HCT116 (cell line): ENCODE results near the gene SARS1. TPM values are rescaled to one million over a fixed set of nuclear protein-coding genes. Genes with fewer than 3 reads are reported as not detected.

Source experiments
- ATAC-seq: fragments of 200-7000 bp; cut with Tn5 transposase; 2 replicates; pipeline ENCODE4 v1.9.1; 2020; ENCODE audit warnings: mild to moderate bottlenecking, moderate library complexity
- BruUV-seq: library from RNA; stranded (reverse); fragments of 400-500 nt; replicated peaks from 2 replicates; lab custom pipeline; 2021; lab: Mats Ljungman, UMichigan
- CTCF ChIA-PET: fragments of 300-600 bp; sonication (Branson Sonifier 250); formaldehyde crosslinking; loops from one replicate; lab custom pipeline; 2021; ENCODE audit warnings: antibody characterized with exemption; lab: Charles Lee
- POLR2A ChIA-PET: fragments of 300-600, 350-600 bp; sonication (Branson Sonifier 250); formaldehyde crosslinking; loops from one replicate; lab custom pipeline; 2021; ENCODE audit warnings: antibody characterized with exemption; lab: Charles Lee
- RAD21 ChIA-PET, 2 experiments: fragments of 300-600 bp; sonication (Branson Sonifier 250); formaldehyde crosslinking; loops; one replicate each; lab custom pipeline; 2023; ENCODE audit warnings: low total read pairs in 2 of 2; ENCODE audit not compliant: uncharacterized antibody in 2 of 2, unreplicated experiment in 2 of 2, low non-redundant PET in 1 of 2; lab: Charles Lee
- DNase-seq: peaks from one replicate; pipeline ENCODE4 v3.0.0-alpha.2; 2010; ENCODE audit warnings: low read depth, low spot score
- H2AFZ ChIP-seq: fragments of 200-600 bp; shearing (Covaris generic), sonication (generic); 2 replicates; pipeline ENCODE4 v1.6.1; 2017; ENCODE audit warnings: low read depth, mixed run types, mixed read lengths, antibody characterized with exemption, low read length; ENCODE audit not compliant: poor library complexity, severe bottlenecking
- H3K27ac ChIP-seq: 2 replicates; pipeline ENCODE4 v1.5.1; 2012; ENCODE audit warnings: low read depth, low read length
- H3K27me3 ChIP-seq: fragments of 200-600 bp; sonication (generic); 2 replicates; pipeline ENCODE4 v1.6.1; 2016; ENCODE audit warnings: mixed run types, low read length, mixed read lengths; ENCODE audit not compliant: insufficient read depth
- H3K36me3 ChIP-seq, 2 experiments: fragments of 200-500 bp in 1 of 2; fragments of 200-600 bp in 1 of 2; sonication (Bioruptor generic) in 1 of 2; sonication (generic) in 1 of 2; 2 replicates each; pipeline versions ENCODE4 v1.5.1 to v1.6.1; 2014 to 2016; ENCODE audit warnings: low read length in 2 of 2, inconsistent platforms in 1 of 2, mixed read lengths in 1 of 2, mixed run types in 1 of 2; ENCODE audit not compliant: insufficient read depth in 2 of 2, control insufficient read depth in 1 of 2
- H3K4me1 ChIP-seq, 2 experiments: fragments of 200-600 bp in 1 of 2; sonication (generic) in 1 of 2; 2 replicates each; pipeline versions ENCODE4 v1.5.1 to v1.6.1; 2012 to 2017; ENCODE audit warnings: low read length in 2 of 2, inconsistent platforms in 1 of 2, mild to moderate bottlenecking in 1 of 2, mixed read lengths in 1 of 2, mixed run types in 1 of 2, moderate library complexity in 1 of 2; ENCODE audit not compliant: insufficient read depth in 2 of 2, control insufficient read depth in 1 of 2
- H3K4me2 ChIP-seq: fragments of 200-600 bp; sonication (generic); 2 replicates; pipeline ENCODE4 v1.6.1; 2017; ENCODE audit warnings: mixed run types, low read length, mixed read lengths
- H3K4me3 ChIP-seq, 2 experiments: fragments of 200-600 bp in 1 of 2; sonication (generic) in 1 of 2; replicated peaks in 1 of 2; 2 replicates each; pipeline ENCODE4 v1.5.1; 2011 to 2016; ENCODE audit warnings: low read length in 2 of 2, control low read depth in 1 of 2, low read depth in 1 of 2, mild to moderate bottlenecking in 1 of 2, mixed read lengths in 1 of 2, mixed run types in 1 of 2
- H3K79me2 ChIP-seq: fragments of 200-600 bp; sonication (generic); 2 replicates; pipeline ENCODE4 v1.6.1; 2017; ENCODE audit warnings: mild to moderate bottlenecking, mixed run types, low read length, moderate library complexity, mixed read lengths; ENCODE audit not compliant: insufficient read depth
- H3K9ac ChIP-seq: fragments of 200-600 bp; sonication (generic); 2 replicates; pipeline ENCODE4 v1.6.1; 2016; ENCODE audit warnings: low read length, mixed read lengths
- H3K9me2 ChIP-seq: fragments of 200-600 bp; sonication (generic), shearing (Covaris generic); 2 replicates; pipeline ENCODE4 v1.6.1; 2017; ENCODE audit warnings: mixed run types, mild to moderate bottlenecking, moderate library complexity; ENCODE audit not compliant: insufficient read depth
- H3K9me3 ChIP-seq, 2 experiments: fragments of 200-500 bp in 1 of 2; fragments of 200-600 bp in 1 of 2; sonication (Bioruptor generic) in 1 of 2; sonication (generic) in 1 of 2; 2 replicates each; pipeline ENCODE4 v1.6.1; 2014 to 2017; ENCODE audit warnings: low read length in 2 of 2, mixed read lengths in 2 of 2, inconsistent platforms in 1 of 2, low read depth in 1 of 2, mild to moderate bottlenecking in 1 of 2, mixed run types in 1 of 2, moderate library complexity in 1 of 2; ENCODE audit not compliant: control insufficient read depth in 1 of 2, insufficient read depth in 1 of 2
- H4K20me1 ChIP-seq: fragments of 200-600 bp; sonication (generic), shearing (Covaris generic); 2 replicates; pipeline ENCODE4 v1.6.1; 2017; ENCODE audit warnings: mixed run types, mild to moderate bottlenecking, moderate library complexity; ENCODE audit not compliant: insufficient read depth
- ATF3 ChIP-seq: IDR thresholded peaks from 2 replicates; pipeline ENCODE4 v1.6.1; 2012
- CBX3 ChIP-seq: IDR thresholded peaks from 2 replicates; pipeline ENCODE4 v1.6.1; 2012; ENCODE audit warnings: low read depth
- EGR1 ChIP-seq: IDR thresholded peaks from 2 replicates; pipeline ENCODE4 v1.6.1; 2012; ENCODE audit warnings: low read depth
- ELF1 ChIP-seq: IDR thresholded peaks from 2 replicates; pipeline ENCODE4 v1.6.1; 2012; ENCODE audit warnings: low read depth, borderline replicate concordance
- FOSL1 ChIP-seq: IDR thresholded peaks from 2 replicates; pipeline ENCODE4 v1.6.1; 2012; ENCODE audit warnings: low read depth
- SP1 ChIP-seq: IDR thresholded peaks from 2 replicates; pipeline ENCODE4 v1.6.1; 2012; ENCODE audit warnings: low read depth
- SRF ChIP-seq: IDR thresholded peaks from 2 replicates; pipeline ENCODE4 v1.6.1; 2012; ENCODE audit warnings: low read depth
- TCF7L2 ChIP-seq: IDR thresholded peaks from 2 replicates; pipeline ENCODE4 v1.7.0; 2011; ENCODE audit warnings: borderline replicate concordance, inconsistent platforms; ENCODE audit not compliant: insufficient read depth, insufficient read length; ENCODE audit errors: extremely low read depth
- YY1 ChIP-seq: IDR thresholded peaks from 2 replicates; pipeline ENCODE4 v1.6.1; 2011; ENCODE audit warnings: low read length, low read depth, moderate library complexity, mild to moderate bottlenecking; ENCODE audit not compliant: insufficient replicate concordance; ENCODE audit errors: extremely low read depth
- ZBTB33 ChIP-seq: IDR thresholded peaks from 2 replicates; pipeline ENCODE4 v1.6.1; 2011; ENCODE audit warnings: mild to moderate bottlenecking, low read length, moderate library complexity; ENCODE audit not compliant: insufficient replicate concordance; ENCODE audit errors: extremely low read depth
- ZFX ChIP-seq: fragments of 450-650 bp; IDR thresholded peaks from 2 replicates; pipeline ENCODE4 v1.6.1; 2017
- ZNF274 ChIP-seq: fragments of 200-500 bp; sonication (Bioruptor generic); IDR thresholded peaks from 2 replicates; pipeline ENCODE4 v1.6.1; 2014; ENCODE audit warnings: mild to moderate bottlenecking, low read depth, low read length, inconsistent platforms
- intact Hi-C: fragments of 100-400 bp; cut with micrococcal nuclease; formaldehyde crosslinking; loops from 2 replicates; pipeline ENCODE4 v1.10.0; 2022
- total RNA-seq: library from RNA; stranded (reverse); gene quantifications from one replicate; pipeline ENCODE4 v1.2.1, GENCODE V29; 2021; ENCODE audit not compliant: unreplicated experiment
- TF ChIP-seq, protein P1 (sequence below), 3 experiments: fragments of 200-600 bp in 1 of 3; sonication (generic) in 1 of 3; IDR thresholded peaks in 2 of 3; conservative IDR thresholded peaks in 1 of 3; 2 replicates each; pipeline ENCODE4 v1.5.1; 2012 to 2017; ENCODE audit warnings: low read depth in 2 of 3, low read length in 2 of 3, antibody characterized with exemption in 1 of 3, borderline replicate concordance in 1 of 3, control low read depth in 1 of 3, mild to moderate bottlenecking in 1 of 3, mixed read lengths in 1 of 3, mixed run types in 1 of 3, moderate library complexity in 1 of 3; ENCODE audit not compliant: insufficient read depth in 1 of 3

The SARS1 gene
- total RNA-seq, 1 experiment from 2014 or later = 206 TPM

DNA sequence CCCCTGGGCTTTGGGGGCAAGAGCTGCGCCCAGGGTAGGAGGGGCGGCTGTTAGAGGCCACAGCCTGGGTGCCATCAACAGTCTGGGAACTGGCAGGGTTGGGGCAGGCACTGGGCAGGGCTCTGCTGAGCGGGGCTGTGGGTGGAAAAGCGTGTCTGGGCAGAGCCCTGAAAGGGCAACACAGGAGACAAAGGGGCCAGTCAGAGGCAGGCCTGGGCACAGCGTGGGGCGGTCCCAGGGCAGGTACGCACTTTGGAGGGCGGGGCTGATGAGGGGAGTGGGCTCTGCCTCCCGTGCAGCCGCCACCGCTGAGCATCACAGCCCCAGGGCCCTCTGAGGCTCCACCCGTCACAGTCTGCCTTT is 49.5 kb downstream of the SARS1 start:
- Histone ChIP-seq H3K4me3 (no peak overlapping the region), H3K4me1 (peaks cover 0 to 9% of the 10 kb centered on the region in 2 experiments; a peak in 2 of 4 replicates)
- intact Hi-C loops = loop anchor here (2.0 kb wide), 5 partner anchors 62 to 434 kb away; no protein-coding TSS in a partner anchor
- CTCF ChIA-PET = interaction anchor here (1.0 kb wide), 1 partner anchor 21 kb away, joined by 3 read pairs; no protein-coding TSS in a partner anchor
- TF ChIP-seq YY1 (no peak), TCF7L2 (no peak), ZFX (no peak), ZBTB33 (no peak), ZNF274 (no peak), FOSL1 (no peak), ATF3 (no peak), ELF1 (no peak), CBX3 (no peak), SP1 (no peak), SRF (no peak), EGR1 (no peak)
- TF ChIP-seq, protein P1, sequence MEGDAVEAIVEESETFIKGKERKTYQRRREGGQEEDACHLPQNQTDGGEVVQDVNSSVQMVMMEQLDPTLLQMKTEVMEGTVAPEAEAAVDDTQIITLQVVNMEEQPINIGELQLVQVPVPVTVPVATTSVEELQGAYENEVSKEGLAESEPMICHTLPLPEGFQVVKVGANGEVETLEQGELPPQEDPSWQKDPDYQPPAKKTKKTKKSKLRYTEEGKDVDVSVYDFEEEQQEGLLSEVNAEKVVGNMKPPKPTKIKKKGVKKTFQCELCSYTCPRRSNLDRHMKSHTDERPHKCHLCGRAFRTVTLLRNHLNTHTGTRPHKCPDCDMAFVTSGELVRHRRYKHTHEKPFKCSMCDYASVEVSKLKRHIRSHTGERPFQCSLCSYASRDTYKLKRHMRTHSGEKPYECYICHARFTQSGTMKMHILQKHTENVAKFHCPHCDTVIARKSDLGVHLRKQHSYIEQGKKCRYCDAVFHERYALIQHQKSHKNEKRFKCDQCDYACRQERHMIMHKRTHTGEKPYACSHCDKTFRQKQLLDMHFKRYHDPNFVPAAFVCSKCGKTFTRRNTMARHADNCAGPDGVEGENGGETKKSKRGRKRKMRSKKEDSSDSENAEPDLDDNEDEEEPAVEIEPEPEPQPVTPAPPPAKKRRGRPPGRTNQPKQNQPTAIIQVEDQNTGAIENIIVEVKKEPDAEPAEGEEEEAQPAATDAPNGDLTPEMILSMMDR (IDR thresholded peaks at IDR 0.05 in 2 of 3, conservative IDR thresholded peaks at IDR 0.05 in 1 of 3; ENCODE audit: borderline replicate concordance in 1 of 3, insufficient read depth in 1 of 3, low read depth in 2 of 3, low read length in 2 of 3) = no peak
- TF ChIP-seq, all 23 proteins: peak for 0
- Histone ChIP-seq H3K27me3 (no peaks in the 10 kb centered on the region), H3K79me2 (no peaks in the 10 kb centered on the region), H3K9ac (no peak overlapping the region), H3K9me3 (no peaks in the 10 kb centered on the region), H3K4me2 (no peak overlapping the region), H2AFZ (no peak overlapping the region), H3K27ac (peak overlapping the region; percentile 2; the same call in 1 of the 2 replicates), H3K9me2 (no peaks in the 10 kb centered on the region), H4K20me1 (no peaks in the 10 kb centered on the region), H3K36me3 (peaks cover 0 to 4% of the 10 kb centered on the region in 2 experiments; a peak in 1 of 4 replicates)
- DNase-seq (no peak), ATAC-seq (peak; percentile 38)
- ChIA-PET RAD21 (no interaction called here), POLR2A (no interaction called here)
- no TSS peak for BruUV-seq
